Parathyroid adenoma (tissue), 2 donors: ENCODE data around the gene ETV6.

Experiments
- H2AFZ ChIP-seq: fragments of 300-600 bp; sonication (generic); one replicate; pipeline ENCODE4 v1.7.0; 2017; ENCODE audit warnings: antibody characterized with exemption, mild to moderate bottlenecking
- H3K27ac ChIP-seq: fragments of 300-600 bp; sonication (generic); one replicate; pipeline ENCODE4 v1.7.0; 2017
- H3K27me3 ChIP-seq: fragments of 300-600 bp; sonication (generic); one replicate; pipeline ENCODE4 v1.7.0; 2017; ENCODE audit warnings: low read length; ENCODE audit not compliant: control insufficient read depth, insufficient read depth
- H3K36me3 ChIP-seq: fragments of 300-600 bp; sonication (generic); one replicate; pipeline ENCODE4 v1.7.0; 2017; ENCODE audit warnings: low read length; ENCODE audit not compliant: control insufficient read depth, insufficient read depth
- H3K4me1 ChIP-seq: fragments of 300-600 bp; sonication (generic); one replicate; pipeline ENCODE4 v1.7.0; 2017; ENCODE audit warnings: control low read depth
- H3K4me2 ChIP-seq: fragments of 300-600 bp; sonication (generic); one replicate; pipeline ENCODE4 v1.7.0; 2017; ENCODE audit warnings: low read length
- H3K4me3 ChIP-seq: fragments of 300-600 bp; sonication (generic); one replicate; pipeline ENCODE4 v1.7.0; 2017; ENCODE audit warnings: low read depth, low read length
- H3K79me2 ChIP-seq: fragments of 300-600 bp; sonication (generic); one replicate; pipeline ENCODE4 v1.7.0; 2017; ENCODE audit warnings: control low read depth
- H3K9ac ChIP-seq: fragments of 300-600 bp; sonication (generic); one replicate; pipeline ENCODE4 v1.7.0; 2017; ENCODE audit warnings: mild to moderate bottlenecking
- H3K9me3 ChIP-seq: fragments of 300-600 bp; sonication (generic); one replicate; pipeline ENCODE4 v1.7.0; 2017; ENCODE audit warnings: low read length; ENCODE audit not compliant: control insufficient read depth
- TF ChIP-seq, protein P1 (sequence below): fragments of 300-600 bp; sonication (generic); IDR thresholded peaks from one replicate; pipeline ENCODE4 v1.7.0; 2017; ENCODE audit warnings: antibody characterized with exemption, mild to moderate bottlenecking
- donor health status: primary hyperparathyroidism.

The ETV6 gene

DNA sequence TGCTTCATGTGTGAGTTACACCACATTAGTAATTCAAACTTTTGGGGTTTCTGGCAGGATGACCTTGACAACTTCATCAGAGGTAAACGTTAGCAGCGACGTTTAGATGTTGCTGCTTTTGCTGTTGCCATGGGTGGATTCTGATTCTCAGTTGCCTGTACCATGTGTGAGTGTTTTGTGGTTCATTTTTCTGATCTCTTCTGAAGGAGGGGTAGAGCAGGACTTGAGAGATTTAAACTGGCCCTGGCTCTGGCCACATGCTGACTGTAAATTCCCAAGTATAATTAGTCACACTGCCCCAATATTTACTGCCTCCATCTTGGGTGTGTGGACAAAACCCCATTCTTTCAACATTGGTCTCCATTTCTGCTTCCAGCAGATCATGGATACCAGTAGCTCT, 110.4 kb downstream of the ETV6 start:
- H2AFZ ChIP-seq, result no peak overlapping the region
- no peak overlapping the region for H3K4me2 ChIP-seq
- no peak overlapping the region for H3K4me3 ChIP-seq
- TF ChIP-seq, protein P1, sequence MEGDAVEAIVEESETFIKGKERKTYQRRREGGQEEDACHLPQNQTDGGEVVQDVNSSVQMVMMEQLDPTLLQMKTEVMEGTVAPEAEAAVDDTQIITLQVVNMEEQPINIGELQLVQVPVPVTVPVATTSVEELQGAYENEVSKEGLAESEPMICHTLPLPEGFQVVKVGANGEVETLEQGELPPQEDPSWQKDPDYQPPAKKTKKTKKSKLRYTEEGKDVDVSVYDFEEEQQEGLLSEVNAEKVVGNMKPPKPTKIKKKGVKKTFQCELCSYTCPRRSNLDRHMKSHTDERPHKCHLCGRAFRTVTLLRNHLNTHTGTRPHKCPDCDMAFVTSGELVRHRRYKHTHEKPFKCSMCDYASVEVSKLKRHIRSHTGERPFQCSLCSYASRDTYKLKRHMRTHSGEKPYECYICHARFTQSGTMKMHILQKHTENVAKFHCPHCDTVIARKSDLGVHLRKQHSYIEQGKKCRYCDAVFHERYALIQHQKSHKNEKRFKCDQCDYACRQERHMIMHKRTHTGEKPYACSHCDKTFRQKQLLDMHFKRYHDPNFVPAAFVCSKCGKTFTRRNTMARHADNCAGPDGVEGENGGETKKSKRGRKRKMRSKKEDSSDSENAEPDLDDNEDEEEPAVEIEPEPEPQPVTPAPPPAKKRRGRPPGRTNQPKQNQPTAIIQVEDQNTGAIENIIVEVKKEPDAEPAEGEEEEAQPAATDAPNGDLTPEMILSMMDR, result no peak
- H3K27ac ChIP-seq, result peak overlapping the region; percentile 48
- no peaks in the 10 kb centered on the region for H3K36me3 ChIP-seq
- H3K9ac ChIP-seq, result no peak overlapping the region
- peaks cover 30% of the 10 kb centered on the region for H3K79me2 ChIP-seq
- H3K27me3 ChIP-seq, result no peaks in the 10 kb centered on the region
- H3K4me1 ChIP-seq, result no peaks in the 10 kb centered on the region
- no peaks in the 10 kb centered on the region for H3K9me3 ChIP-seq

DNA sequence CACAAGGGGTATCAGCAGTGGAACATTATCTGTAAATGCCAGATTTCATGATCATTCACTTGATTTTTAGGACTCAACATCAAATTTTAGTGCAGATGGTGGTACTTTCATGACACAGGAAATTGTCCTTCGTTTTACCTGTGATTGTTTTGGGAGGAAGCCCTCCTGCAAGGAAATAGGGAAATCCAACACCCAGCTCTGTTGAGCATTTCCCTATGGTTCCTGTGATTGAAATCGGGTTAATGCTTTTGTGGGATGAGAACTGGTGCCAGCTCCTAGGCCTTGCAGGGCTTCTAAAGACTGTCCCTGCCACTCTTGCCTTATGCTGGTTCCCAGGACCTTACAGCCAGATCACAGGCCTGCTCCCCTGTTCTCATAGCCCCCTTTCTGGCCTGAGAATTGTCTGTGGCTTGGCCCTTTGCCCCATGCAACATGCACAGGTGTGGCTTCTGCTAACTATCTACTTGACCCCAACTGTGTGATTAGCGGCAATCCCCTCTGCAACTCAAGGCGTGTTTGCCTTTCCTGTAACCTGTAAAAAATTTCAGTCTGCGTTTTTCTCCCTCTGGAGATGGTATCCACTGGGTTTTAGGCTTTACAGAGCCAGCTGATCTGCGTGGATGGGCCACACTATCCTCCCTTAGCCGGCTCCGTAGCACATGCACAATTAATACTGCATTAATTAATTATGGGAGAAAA, 112.5 kb downstream of the ETV6 start:
- no peak overlapping the region for H2AFZ ChIP-seq
- H3K9ac ChIP-seq, result no peak overlapping the region
- no peaks in the 10 kb centered on the region for H3K4me1 ChIP-seq
- no peaks in the 10 kb centered on the region for H3K36me3 ChIP-seq
- H3K79me2 ChIP-seq, result peaks cover 32% of the 10 kb centered on the region
- H3K27me3 ChIP-seq, result no peaks in the 10 kb centered on the region
- no peak overlapping the region for H3K4me3 ChIP-seq
- no peak overlapping the region for H3K4me2 ChIP-seq
- H3K27ac ChIP-seq, result no peak overlapping the region
- no peaks in the 10 kb centered on the region for H3K9me3 ChIP-seq
- TF ChIP-seq, protein P1, result no peak

DNA sequence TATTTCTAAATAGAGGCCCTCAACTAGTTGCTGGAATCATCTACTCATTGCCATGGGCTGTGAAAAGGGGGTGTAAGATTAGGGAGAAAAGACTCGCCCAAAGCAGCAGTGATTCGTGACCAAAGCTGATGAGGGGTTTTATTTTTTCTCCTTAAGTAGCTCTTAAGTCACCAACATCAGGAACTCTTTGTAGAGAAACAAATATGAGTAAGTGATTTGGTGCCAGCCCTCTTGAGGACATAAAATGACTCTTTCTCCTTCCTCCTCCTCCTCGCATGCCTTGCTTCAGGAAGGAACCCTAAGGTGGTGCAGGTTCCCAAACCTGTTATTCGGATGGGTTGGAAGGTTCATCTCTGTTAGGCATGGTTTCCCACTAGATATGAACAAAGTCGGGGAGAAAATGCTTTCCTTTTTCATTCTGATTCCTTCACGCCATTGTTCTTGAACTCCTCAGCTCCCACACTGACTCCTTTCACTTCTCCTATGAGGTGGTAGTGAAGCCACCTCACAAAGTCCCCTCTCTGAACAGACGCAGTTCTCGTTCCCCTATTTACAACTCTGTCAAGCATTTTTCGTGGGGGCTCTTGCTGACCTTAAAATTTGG, 113.4 kb downstream of the ETV6 start:
- TF ChIP-seq, protein P1, result no peak
- Histone ChIP-seq H3K79me2 (peaks cover 30% of the 10 kb centered on the region), H3K27ac (no peak overlapping the region), H3K9me3 (no peaks in the 10 kb centered on the region), H3K27me3 (no peaks in the 10 kb centered on the region), H3K4me1 (no peaks in the 10 kb centered on the region), H2AFZ (no peak overlapping the region), H3K9ac (no peak overlapping the region), H3K4me3 (no peak overlapping the region), H3K4me2 (no peak overlapping the region), H3K36me3 (no peaks in the 10 kb centered on the region)

DNA sequence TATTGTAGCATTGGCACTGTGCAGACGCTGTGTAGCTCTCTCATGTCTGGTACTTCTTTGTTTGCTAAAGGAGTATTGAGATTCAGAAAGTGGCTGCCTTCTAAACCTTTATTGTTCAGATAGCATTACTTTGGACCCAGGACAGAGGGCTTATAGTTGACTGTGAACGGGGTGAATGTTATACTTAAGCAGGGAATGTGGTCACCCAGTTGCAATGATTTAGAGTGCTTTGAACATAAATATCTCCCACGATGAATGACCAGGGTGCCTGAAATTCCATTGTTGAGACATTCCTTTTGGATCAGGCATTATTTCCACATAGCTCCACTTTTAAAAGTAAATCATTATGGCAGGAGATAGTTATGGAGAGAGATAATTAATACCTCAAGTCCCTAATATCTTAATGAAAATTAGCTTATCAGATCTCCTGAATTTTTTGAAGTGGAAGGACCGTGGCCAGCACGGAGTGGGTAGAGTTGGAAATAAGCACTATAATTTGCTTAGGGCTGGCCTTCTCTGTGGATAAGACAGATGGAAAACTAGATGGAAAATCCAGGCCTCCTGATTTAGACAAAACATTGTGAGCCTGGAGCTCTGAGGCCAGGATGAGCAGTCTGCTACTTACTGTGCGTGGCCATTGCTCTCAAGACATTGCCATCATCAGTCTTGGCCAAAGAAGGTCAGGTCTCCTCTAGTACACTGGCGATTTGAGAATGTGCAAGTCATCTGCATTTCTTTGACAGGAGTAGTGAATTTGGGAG, 114.5 kb downstream of the ETV6 start:
- peaks cover 30% of the 10 kb centered on the region for H3K79me2 ChIP-seq
- no peak overlapping the region for H3K27ac ChIP-seq
- no peaks in the 10 kb centered on the region for H3K27me3 ChIP-seq
- H3K4me3 ChIP-seq, result no peak overlapping the region
- H3K9me3 ChIP-seq, result no peaks in the 10 kb centered on the region
- no peaks in the 10 kb centered on the region for H3K36me3 ChIP-seq
- no peak overlapping the region for H3K4me2 ChIP-seq
- TF ChIP-seq, protein P1, result no peak
- no peak overlapping the region for H3K9ac ChIP-seq
- H2AFZ ChIP-seq, result no peak overlapping the region
- H3K4me1 ChIP-seq, result peaks cover 3% of the 10 kb centered on the region
